ENCODE data around the gene TMIGD1. TPM values are rescaled to one million over a fixed set of nuclear protein-coding genes. Genes with fewer than 3 reads are reported as not detected.

TMIGD1 gene
- total and polyA plus RNA-seq, 2 of the 13 experiments (the other 11 are each of a cell fraction or from before 2014, with no cell fraction given): not detected

DNA sequence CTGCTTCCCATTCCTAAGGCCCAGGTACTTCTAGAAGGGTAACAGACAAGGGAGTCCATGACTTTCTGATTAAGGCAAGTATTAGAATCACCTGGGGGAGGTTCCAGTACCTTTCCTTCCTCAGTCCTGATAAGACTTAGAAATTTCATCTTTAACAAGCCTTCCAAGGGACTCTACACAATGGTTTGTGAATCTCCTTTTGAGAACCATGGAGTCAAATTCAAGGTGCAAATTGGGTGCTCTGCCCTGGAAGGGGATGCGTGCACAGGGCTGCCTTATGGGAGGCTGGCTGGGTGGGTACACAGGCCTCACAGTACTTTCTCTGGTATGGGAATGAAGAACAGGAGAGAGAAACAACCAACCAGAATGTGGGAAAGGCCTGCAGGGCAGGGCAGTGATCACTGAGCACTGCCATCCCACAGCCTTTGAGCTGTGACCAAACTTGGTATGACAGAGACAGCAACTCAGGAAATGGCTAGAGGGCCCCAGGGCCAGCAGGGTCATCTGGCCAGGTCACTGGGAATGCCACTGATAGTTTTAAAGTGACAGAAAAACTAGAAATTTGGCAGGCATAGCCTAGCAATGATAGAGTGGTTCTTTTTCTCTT lies 3.6 kb upstream of the TMIGD1 start (continued):
- TF ChIP-seq KDM2A (CRISPR knock-in tag; IDR thresholded peaks at IDR 0.05; ENCODE audit: borderline replicate concordance, low read depth) (peak; percentile 26; the same call in 1 of the 2 replicates), PRMT3 (CRISPR knock-in tag; IDR thresholded peaks at IDR 0.05; ENCODE audit: borderline replicate concordance, low read depth) (no peak), ZNF33B (CRISPR knock-in tag; IDR thresholded peaks at IDR 0.05) (0 out of 2 replicates have a peak, but pooled peaks have one; percentile 35), SETDB1 (CRISPR knock-in tag; IDR thresholded peaks at IDR 0.05; ENCODE audit: borderline replicate concordance) (no peak), NCOA2 (CRISPR knock-in tag; IDR thresholded peaks at IDR 0.05) (peak; percentile 63), ZMYM2 (CRISPR knock-in tag; IDR thresholded peaks at IDR 0.05) (no peak), KAT8 (CRISPR knock-in tag; IDR thresholded peaks at IDR 0.05) (peak; percentile 64; the same call in 1 of the 2 replicates), AKAP8 (CRISPR knock-in tag; IDR thresholded peaks at IDR 0.05) (no peak), ZFP1 (CRISPR knock-in tag; IDR thresholded peaks at IDR 0.05) (no peak), ZNF17 (CRISPR knock-in tag; IDR thresholded peaks at IDR 0.05) (no peak), ZNF749 (CRISPR knock-in tag; IDR thresholded peaks at IDR 0.05; ENCODE audit: borderline replicate concordance) (no peak), GTF2F1 (IDR thresholded peaks at IDR 0.05; ENCODE audit: low read length) (no peak), ZNF660 (CRISPR knock-in tag; IDR thresholded peaks at IDR 0.05; ENCODE audit: borderline replicate concordance, low read depth) (no peak), ZNF878 (CRISPR knock-in tag; IDR thresholded peaks at IDR 0.05) (no peak), SYNCRIP (IDR thresholded peaks at IDR 0.05; ENCODE audit: insufficient read depth, low read depth, low read length) (no peak)
- TF ChIP-seq, protein P1, sequence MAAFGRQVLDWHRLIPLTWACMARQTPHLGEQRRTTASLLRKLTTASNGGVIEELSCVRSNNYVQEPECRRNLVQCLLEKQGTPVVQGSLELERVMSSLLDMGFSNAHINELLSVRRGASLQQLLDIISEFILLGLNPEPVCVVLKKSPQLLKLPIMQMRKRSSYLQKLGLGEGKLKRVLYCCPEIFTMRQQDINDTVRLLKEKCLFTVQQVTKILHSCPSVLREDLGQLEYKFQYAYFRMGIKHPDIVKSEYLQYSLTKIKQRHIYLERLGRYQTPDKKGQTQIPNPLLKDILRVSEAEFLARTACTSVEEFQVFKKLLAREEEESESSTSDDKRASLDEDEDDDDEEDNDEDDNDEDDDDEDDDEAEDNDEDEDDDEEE (CRISPR knock-in tag; IDR thresholded peaks at IDR 0.05): no peak
- TF ChIP-seq, protein P2, sequence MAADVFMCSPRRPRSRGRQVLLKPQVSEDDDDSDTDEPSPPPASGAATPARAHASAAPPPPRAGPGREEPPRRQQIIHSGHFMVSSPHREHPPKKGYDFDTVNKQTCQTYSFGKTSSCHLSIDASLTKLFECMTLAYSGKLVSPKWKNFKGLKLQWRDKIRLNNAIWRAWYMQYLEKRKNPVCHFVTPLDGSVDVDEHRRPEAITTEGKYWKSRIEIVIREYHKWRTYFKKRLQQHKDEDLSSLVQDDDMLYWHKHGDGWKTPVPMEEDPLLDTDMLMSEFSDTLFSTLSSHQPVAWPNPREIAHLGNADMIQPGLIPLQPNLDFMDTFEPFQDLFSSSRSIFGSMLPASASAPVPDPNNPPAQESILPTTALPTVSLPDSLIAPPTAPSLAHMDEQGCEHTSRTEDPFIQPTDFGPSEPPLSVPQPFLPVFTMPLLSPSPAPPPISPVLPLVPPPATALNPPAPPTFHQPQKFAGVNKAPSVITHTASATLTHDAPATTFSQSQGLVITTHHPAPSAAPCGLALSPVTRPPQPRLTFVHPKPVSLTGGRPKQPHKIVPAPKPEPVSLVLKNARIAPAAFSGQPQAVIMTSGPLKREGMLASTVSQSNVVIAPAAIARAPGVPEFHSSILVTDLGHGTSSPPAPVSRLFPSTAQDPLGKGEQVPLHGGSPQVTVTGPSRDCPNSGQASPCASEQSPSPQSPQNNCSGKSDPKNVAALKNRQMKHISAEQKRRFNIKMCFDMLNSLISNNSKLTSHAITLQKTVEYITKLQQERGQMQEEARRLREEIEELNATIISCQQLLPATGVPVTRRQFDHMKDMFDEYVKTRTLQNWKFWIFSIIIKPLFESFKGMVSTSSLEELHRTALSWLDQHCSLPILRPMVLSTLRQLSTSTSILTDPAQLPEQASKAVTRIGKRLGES (CRISPR knock-in tag; IDR thresholded peaks at IDR 0.05; ENCODE audit: borderline replicate concordance): no peak
- TF ChIP-seq, protein P3, sequence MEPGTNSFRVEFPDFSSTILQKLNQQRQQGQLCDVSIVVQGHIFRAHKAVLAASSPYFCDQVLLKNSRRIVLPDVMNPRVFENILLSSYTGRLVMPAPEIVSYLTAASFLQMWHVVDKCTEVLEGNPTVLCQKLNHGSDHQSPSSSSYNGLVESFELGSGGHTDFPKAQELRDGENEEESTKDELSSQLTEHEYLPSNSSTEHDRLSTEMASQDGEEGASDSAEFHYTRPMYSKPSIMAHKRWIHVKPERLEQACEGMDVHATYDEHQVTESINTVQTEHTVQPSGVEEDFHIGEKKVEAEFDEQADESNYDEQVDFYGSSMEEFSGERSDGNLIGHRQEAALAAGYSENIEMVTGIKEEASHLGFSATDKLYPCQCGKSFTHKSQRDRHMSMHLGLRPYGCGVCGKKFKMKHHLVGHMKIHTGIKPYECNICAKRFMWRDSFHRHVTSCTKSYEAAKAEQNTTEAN (CRISPR knock-in tag; conservative IDR thresholded peaks at IDR 0.05): no peak
- TF ChIP-seq, protein P4, sequence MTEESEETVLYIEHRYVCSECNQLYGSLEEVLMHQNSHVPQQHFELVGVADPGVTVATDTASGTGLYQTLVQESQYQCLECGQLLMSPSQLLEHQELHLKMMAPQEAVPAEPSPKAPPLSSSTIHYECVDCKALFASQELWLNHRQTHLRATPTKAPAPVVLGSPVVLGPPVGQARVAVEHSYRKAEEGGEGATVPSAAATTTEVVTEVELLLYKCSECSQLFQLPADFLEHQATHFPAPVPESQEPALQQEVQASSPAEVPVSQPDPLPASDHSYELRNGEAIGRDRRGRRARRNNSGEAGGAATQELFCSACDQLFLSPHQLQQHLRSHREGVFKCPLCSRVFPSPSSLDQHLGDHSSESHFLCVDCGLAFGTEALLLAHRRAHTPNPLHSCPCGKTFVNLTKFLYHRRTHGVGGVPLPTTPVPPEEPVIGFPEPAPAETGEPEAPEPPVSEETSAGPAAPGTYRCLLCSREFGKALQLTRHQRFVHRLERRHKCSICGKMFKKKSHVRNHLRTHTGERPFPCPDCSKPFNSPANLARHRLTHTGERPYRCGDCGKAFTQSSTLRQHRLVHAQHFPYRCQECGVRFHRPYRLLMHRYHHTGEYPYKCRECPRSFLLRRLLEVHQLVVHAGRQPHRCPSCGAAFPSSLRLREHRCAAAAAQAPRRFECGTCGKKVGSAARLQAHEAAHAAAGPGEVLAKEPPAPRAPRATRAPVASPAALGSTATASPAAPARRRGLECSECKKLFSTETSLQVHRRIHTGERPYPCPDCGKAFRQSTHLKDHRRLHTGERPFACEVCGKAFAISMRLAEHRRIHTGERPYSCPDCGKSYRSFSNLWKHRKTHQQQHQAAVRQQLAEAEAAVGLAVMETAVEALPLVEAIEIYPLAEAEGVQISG (CRISPR knock-in tag; IDR thresholded peaks at IDR 0.05): peak; percentile 97
- TF ChIP-seq, protein P5, sequence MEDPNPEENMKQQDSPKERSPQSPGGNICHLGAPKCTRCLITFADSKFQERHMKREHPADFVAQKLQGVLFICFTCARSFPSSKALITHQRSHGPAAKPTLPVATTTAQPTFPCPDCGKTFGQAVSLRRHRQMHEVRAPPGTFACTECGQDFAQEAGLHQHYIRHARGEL (CRISPR knock-in tag; IDR thresholded peaks at IDR 0.05): no peak
